Small intestine (tissue), 7 donors: ENCODE results near the gene GSN. TPM values are rescaled to one million over a fixed set of nuclear protein-coding genes. Genes with fewer than 3 reads are reported as not detected.

Experiments
- DNase-seq, 2 donors: peaks; one replicate each; pipeline versions ENCODE4 v3.0.0 to v3.0.0-alpha.2; 2013
- FAIRE-seq: peaks from 2 replicates; lab custom pipeline; 2012; peaks lifted over from hg19 to GRCh38; lab: Jason Lieb, UNC
- H3K27ac ChIP-seq, 3 donors: one replicate each; pipeline ENCODE4 v1.5.1; 2013; ENCODE audit warnings: low read length in 2 of 3, mild to moderate bottlenecking in 2 of 3, control low read depth in 1 of 3, inconsistent platforms in 1 of 3, low read depth in 1 of 3, moderate library complexity in 1 of 3
- H3K27me3 ChIP-seq, 3 donors: one replicate each; pipeline ENCODE4 v1.6.1; 2013; ENCODE audit warnings: low read length in 3 of 3, inconsistent platforms in 1 of 3; ENCODE audit not compliant: control insufficient read depth in 3 of 3, insufficient read depth in 3 of 3
- H3K36me3 ChIP-seq, 3 donors: one replicate each; pipeline ENCODE4 v1.6.1; 2013; ENCODE audit warnings: low read length in 3 of 3, inconsistent platforms in 1 of 3, low read depth in 1 of 3, mild to moderate bottlenecking in 1 of 3, moderate library complexity in 1 of 3; ENCODE audit not compliant: control insufficient read depth in 3 of 3, insufficient read depth in 2 of 3
- H3K4me1 ChIP-seq, 3 donors: one replicate each; pipeline ENCODE4 v1.6.1; 2013; ENCODE audit warnings: low read length in 2 of 3, inconsistent platforms in 1 of 3, low read depth in 1 of 3, mild to moderate bottlenecking in 1 of 3, moderate library complexity in 1 of 3; ENCODE audit not compliant: control insufficient read depth in 3 of 3, insufficient read depth in 2 of 3
- H3K4me3 ChIP-seq, 3 donors: one replicate each; pipeline ENCODE4 v1.5.1; 2013; ENCODE audit warnings: low read length in 3 of 3, control low read depth in 1 of 3, inconsistent platforms in 1 of 3, low read depth in 1 of 3, mild to moderate bottlenecking in 1 of 3, moderate library complexity in 1 of 3
- H3K9me3 ChIP-seq, 2 donors: one replicate each; pipeline ENCODE4 v1.6.1; 2013; ENCODE audit warnings: low read depth in 1 of 2, low read length in 1 of 2; ENCODE audit not compliant: control insufficient read depth in 2 of 2, insufficient read depth in 1 of 2
- WGBS, 3 donors: extraction: QIAGEN DNeasy Blood & Tissue Kit; methylation state at CpG; one replicate each; pipeline ENCODE4 v1.1.7; 2013; 5-methylcytosine and 5-hydroxymethylcytosine counted together
- polyA plus RNA-seq, 4 donors: library from polyadenylated mRNA; stranded (reverse) in 3 of 4; unstranded in 1 of 4; fragments of 200-250 nt in 3 of 4; fragments of 120-200 nt in 1 of 4; gene quantifications; one replicate each; pipeline versions ENCODE4 v1.2.1 to v1.2.3, GENCODE V29; 2013
- donor health status: healthy with polysubstance abuse.
- donor health status: control.
- donor health status: control.
- donor health status: Bipolar disorder and iron deficiency.
- donor health status: healthy.

GSN gene
- polyA plus RNA-seq, 4 donors, result 154 to 380 (median 201) TPM

- Histone ChIP-seq H3K4me3 (no peak overlapping the region), H3K27me3 (no peaks in the 10 kb centered on the region), H3K4me1 (peaks cover 3 to 19% (median 3%) of the 10 kb centered on the region in 3 donors), H3K36me3 (peaks cover 0 to 18% (median 10%) of the 10 kb centered on the region in 3 donors), H3K27ac (peak overlapping the region in 2 of 3 donors; percentile 17 to 22), H3K9me3 (no peaks in the 10 kb centered on the region)
- 7 to 30% (median 20%) methylated on average over 2 of the region's 2 CpGs for WGBS, 3 donors
- peak; percentile 52 to 55 for DNase-seq
- FAIRE-seq, result no peak
Measured at GRCh38 chr9:121350993-121351561, 83.1 kb downstream of the GSN start.

GRCh38 chr9:121353241-121354061, 85.5 kb downstream of the GSN start:
- H3K36me3 ChIP-seq, result peaks cover 0 to 14% (median 10%) of the 10 kb centered on the region in 3 donors
- WGBS, 3 donors, result 52 to 76% (median 63%) methylated on average over 9 of the region's 9 CpGs
- FAIRE-seq, result no peak

GRCh38 chr9:121354141-121354540, 86.2 kb downstream of the GSN start:
- H3K9me3 ChIP-seq, result no peaks in the 10 kb centered on the region
- DNase-seq (peak; percentile 26 to 38), FAIRE-seq (no peak)
- peaks cover 7 to 20% (median 8%) of the 10 kb centered on the region in 3 donors for H3K4me1 ChIP-seq
- no peak overlapping the region for H3K4me3 ChIP-seq
- H3K36me3 ChIP-seq, result peaks cover 0 to 11% (median 8%) of the 10 kb centered on the region in 3 donors
- H3K27ac ChIP-seq, result peak overlapping the region in 2 of 3 donors; percentile 15 to 82
- WGBS, 3 donors, result 9 to 35% (median 18%) methylated on average over 5 of the region's 5 CpGs
- no peaks in the 10 kb centered on the region for H3K27me3 ChIP-seq

More at GRCh38 chr9:121353241-121354061, 85.5 kb downstream of the GSN start:
- DNase-seq, result peak; percentile 17 to 72
- Histone ChIP-seq H3K27ac (peak overlapping the region; percentile 15 to 82 (median 16)), H3K27me3 (no peaks in the 10 kb centered on the region), H3K4me1 (peaks cover 5 to 20% (median 7%) of the 10 kb centered on the region in 3 donors), H3K9me3 (no peaks in the 10 kb centered on the region), H3K4me3 (no peak overlapping the region)

DNA sequence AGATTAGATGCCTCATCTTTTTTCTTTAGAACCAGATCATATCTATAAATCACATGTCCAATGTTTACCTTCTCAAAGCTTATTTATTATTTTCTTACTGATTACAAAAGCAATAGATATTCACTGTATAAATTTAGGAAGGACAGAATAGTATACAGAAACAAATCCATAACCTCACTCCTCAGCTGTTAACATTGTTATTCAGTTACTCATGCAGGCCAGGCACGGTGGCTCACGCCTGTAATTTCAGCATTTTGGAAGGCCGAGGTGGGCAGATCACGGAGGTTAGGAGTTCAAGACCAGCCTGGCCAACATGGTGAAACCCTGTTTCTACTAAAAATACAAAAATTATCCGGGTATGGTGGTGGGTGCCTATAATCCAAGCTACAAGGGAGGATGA, 86.8 kb downstream of the GSN start:
- no peak for DNase-seq
- no peak overlapping the region for H3K4me3 ChIP-seq
- FAIRE-seq, result no peak
- WGBS, 3 donors, result 68 to 72% (median 71%) methylated on average over 5 of the region's 5 CpGs
- peak overlapping the region in 2 of 3 donors; percentile 14 to 75 for H3K27ac ChIP-seq
- H3K4me1 ChIP-seq, result peaks cover 7 to 22% (median 8%) of the 10 kb centered on the region in 3 donors
- peaks cover 0 to 10% (median 8%) of the 10 kb centered on the region in 3 donors for H3K36me3 ChIP-seq
- no peaks in the 10 kb centered on the region for H3K27me3 ChIP-seq
- no peaks in the 10 kb centered on the region for H3K9me3 ChIP-seq

DNA sequence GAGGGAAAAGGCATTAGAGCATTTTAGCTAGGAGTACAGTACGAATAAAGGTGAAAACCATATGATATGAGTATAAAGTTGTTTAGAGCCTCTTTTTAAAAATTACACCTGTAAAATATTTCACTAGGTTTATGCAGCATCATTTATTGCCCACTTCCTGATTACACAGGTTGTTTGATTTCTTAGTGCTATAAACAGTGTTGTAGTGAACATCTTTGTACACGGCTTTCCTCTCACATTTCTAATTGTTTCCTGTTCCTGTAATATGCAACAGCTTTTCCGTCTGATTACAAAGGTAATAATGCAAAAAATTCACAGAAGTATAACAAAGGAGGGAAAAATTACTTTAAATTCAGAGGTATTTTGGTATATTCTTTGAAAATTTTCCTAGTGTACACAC, 89.0 kb downstream of the GSN start:
- H3K4me3 ChIP-seq, result no peak overlapping the region
- H3K9me3 ChIP-seq, result no peaks in the 10 kb centered on the region
- FAIRE-seq, result no peak
- peaks cover 0 to 9% (median 6%) of the 10 kb centered on the region in 3 donors for H3K36me3 ChIP-seq
- no peaks in the 10 kb centered on the region for H3K27me3 ChIP-seq
- 16 to 34% (median 26%) methylated on average over 3 of the region's 3 CpGs for WGBS, 3 donors
- peak overlapping the region in 2 of 3 donors; percentile 73 to 90 for H3K27ac ChIP-seq
- peak; percentile 28 to 51 for DNase-seq
- peaks cover 5 to 24% (median 17%) of the 10 kb centered on the region in 3 donors for H3K4me1 ChIP-seq

DNA sequence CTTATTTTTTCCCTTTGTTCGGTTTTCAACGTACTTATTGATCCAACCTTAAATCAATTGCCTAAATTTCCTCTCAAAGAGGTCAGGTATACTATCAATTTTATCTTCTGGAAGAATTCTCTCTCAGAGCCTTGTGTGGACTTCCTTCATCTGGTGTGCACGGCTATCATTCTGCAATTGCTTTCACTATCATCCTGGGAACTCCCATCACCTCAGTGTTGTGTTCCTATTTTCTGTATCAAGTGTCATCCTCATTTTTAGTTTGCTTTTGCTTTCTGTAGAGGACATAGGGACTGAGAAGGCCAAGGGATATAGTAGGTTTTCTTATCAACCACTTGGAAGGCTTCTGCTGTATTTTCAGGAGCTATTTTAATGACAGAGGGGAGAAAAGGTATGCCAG, 90.8 kb downstream of the GSN start:
- peaks cover 8 to 24% (median 24%) of the 10 kb centered on the region in 3 donors for H3K4me1 ChIP-seq

DNA sequence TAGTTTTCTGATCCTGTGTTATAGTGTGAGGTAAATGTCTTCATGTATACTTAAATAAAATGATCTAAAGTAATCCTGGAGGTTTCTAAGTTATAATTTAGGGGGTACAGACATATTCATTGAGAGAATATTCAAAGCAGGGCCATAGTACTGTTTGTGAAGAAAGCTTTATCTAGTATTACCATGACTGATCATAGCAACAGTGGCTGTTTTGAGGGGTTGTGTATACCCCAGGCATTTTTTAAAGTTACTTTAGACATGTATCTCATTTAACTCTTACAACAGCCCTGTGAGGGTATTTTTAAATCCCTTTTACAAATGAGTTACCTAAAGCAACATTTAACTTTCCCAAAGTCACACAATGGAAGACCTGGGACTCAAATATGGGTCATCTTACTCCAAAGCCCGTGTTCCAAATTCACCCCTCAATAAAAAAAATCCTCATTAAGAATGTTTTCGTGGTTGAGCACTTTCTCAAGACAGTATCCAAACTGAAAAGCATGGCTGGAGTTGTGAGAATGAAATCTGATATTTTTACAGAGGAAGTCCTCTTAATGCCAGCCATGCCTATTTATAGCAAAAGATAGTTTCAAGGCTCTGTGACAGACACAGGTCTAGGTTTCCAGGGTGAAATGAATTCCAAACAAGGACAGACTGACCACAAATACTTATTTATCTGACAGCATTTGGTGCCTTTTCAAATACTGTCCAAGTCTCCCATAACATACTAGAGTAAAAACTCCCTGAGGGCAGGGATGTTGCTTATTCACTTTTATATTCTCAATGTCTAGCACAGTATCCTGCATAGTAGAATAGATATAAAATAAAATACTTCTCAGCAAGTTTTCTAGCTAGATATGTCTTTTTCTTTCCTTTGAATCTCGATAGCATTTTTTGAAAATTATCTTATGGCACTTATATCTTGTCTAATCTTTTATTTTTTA, 91.7 kb downstream of the GSN start:
- FAIRE-seq, result no peak
- no peak for DNase-seq
- Histone ChIP-seq H3K36me3 (peaks cover 0 to 3% (median 0%) of the 10 kb centered on the region in 3 donors), H3K9me3 (no peaks in the 10 kb centered on the region), H3K27me3 (no peaks in the 10 kb centered on the region), H3K27ac (peak overlapping the region in 1 of 3 donors; percentile 24), H3K4me3 (no peak overlapping the region), H3K4me1 (peaks cover 8 to 22% (median 19%) of the 10 kb centered on the region in 3 donors)
- 75 to 90% (median 77%) methylated on average over 3 of the region's 3 CpGs for WGBS, 3 donors

More for the DNA sequence above, 90.8 kb downstream of the GSN start:
- DNase-seq (peak; percentile 16 to 30), FAIRE-seq (no peak)
- no peak overlapping the region for H3K4me3 ChIP-seq
- WGBS, 3 donors, result 52 to 66% (median 52%) methylated on average over 3 of the region's 3 CpGs
- peak overlapping the region in 2 of 3 donors; percentile 60 to 73 for H3K27ac ChIP-seq
- H3K27me3 ChIP-seq, result no peaks in the 10 kb centered on the region
- H3K36me3 ChIP-seq, result peaks cover 0 to 3% (median 2%) of the 10 kb centered on the region in 3 donors
- H3K9me3 ChIP-seq, result no peaks in the 10 kb centered on the region
